Thyroid gland (tissue), 4 donors: ENCODE data around the gene SLC25A36.

Experiments used
- CTCF ChIP-seq, 6 experiments: fragments of 200-600 bp in 3 of 6; fragments of 450-650 bp in 3 of 6; sonication (generic) in 3 of 6; IDR thresholded peaks; one replicate each; pipeline ENCODE4 v1.5.1; 2016 to 2019; ENCODE audit warnings: antibody characterized with exemption in 6 of 6, mild to moderate bottlenecking in 2 of 6, inconsistent platforms in 1 of 6, moderate library complexity in 1 of 6
- POLR2A ChIP-seq, 2 donors: fragments of 450-650 bp; IDR thresholded peaks; one replicate each; pipeline ENCODE4 v1.6.1; 2017; ENCODE audit warnings: antibody characterized with exemption in 2 of 2, mild to moderate bottlenecking in 2 of 2, moderate library complexity in 1 of 2

GRCh38 chr3:140953028-140953960 is 11.7 kb downstream of the SLC25A36 start:
- TF ChIP-seq POLR2A (IDR thresholded peaks at IDR 0.05) (no peak), CTCF (IDR thresholded peaks at IDR 0.05) (no peak)
